GM23248 (cell line): Measurements from ENCODE around the gene GPHA2. TPM values are rescaled to one million over a fixed set of nuclear protein-coding genes. Genes with fewer than 3 reads are reported as not detected.

Source experiments
- DNase-seq: peaks from one replicate; pipeline ENCODE4 v3.0.0-alpha.2; 2015
- H2AFZ ChIP-seq: fragments of 200-600 bp; sonication (generic); 2 replicates; pipeline ENCODE4 v1.6.1; 2016; ENCODE audit warnings: antibody characterized with exemption
- H3F3A ChIP-seq: fragments of 200-600 bp; sonication (generic); 2 replicates; pipeline ENCODE4 v1.6.1; 2016; ENCODE audit warnings: mild to moderate bottlenecking, antibody characterized with exemption, mixed run types; ENCODE audit not compliant: insufficient read depth
- H3K27ac ChIP-seq: fragments of 200-600 bp; sonication (generic); 2 replicates; pipeline ENCODE4 v1.5.1; 2016; ENCODE audit warnings: mild to moderate bottlenecking
- H3K27me3 ChIP-seq: fragments of 200-600 bp; sonication (generic); replicated peaks from 2 replicates; pipeline ENCODE4 v1.6.1; 2016; ENCODE audit warnings: mild to moderate bottlenecking; ENCODE audit not compliant: insufficient read depth
- H3K36me3 ChIP-seq: fragments of 200-600 bp; sonication (generic); 2 replicates; pipeline ENCODE4 v1.6.1; 2016; ENCODE audit warnings: low read depth, mild to moderate bottlenecking
- H3K4me1 ChIP-seq: fragments of 200-600 bp; sonication (generic); 2 replicates; pipeline ENCODE4 v1.6.1; 2016; ENCODE audit warnings: mild to moderate bottlenecking; ENCODE audit not compliant: insufficient read depth
- H3K4me2 ChIP-seq: fragments of 200-600 bp; sonication (generic); one replicate; pipeline ENCODE4 v1.6.1; 2016; ENCODE audit warnings: mild to moderate bottlenecking; ENCODE audit not compliant: unreplicated experiment
- H3K4me3 ChIP-seq: fragments of 200-600 bp; sonication (generic); 2 replicates; pipeline ENCODE4 v1.5.1; 2016; ENCODE audit warnings: mild to moderate bottlenecking
- H3K79me2 ChIP-seq: fragments of 200-600 bp; sonication (generic); 2 replicates; pipeline ENCODE4 v1.6.1; 2016; ENCODE audit warnings: mild to moderate bottlenecking; ENCODE audit not compliant: insufficient read depth
- H3K9ac ChIP-seq: fragments of 200-600 bp; sonication (generic); 2 replicates; pipeline ENCODE4 v1.6.1; 2016; ENCODE audit warnings: mild to moderate bottlenecking
- H3K9me2 ChIP-seq: fragments of 200-600 bp; sonication (generic); 2 replicates; pipeline ENCODE4 v1.6.1; 2016; ENCODE audit warnings: mixed run types, mild to moderate bottlenecking, moderate library complexity; ENCODE audit not compliant: insufficient read depth
- H3K9me3 ChIP-seq: fragments of 200-600 bp; sonication (generic); one replicate; pipeline ENCODE4 v1.6.1; 2017; ENCODE audit warnings: low read depth
- H4K20me1 ChIP-seq: fragments of 200-600 bp; sonication (generic); 2 replicates; pipeline ENCODE4 v1.6.0; 2016; ENCODE audit not compliant: insufficient read depth
- EZH2 ChIP-seq: fragments of 200-600 bp; sonication (generic); IDR thresholded peaks from 2 replicates; pipeline ENCODE4 v1.6.1; 2018; ENCODE audit warnings: antibody characterized with exemption, mild to moderate bottlenecking; ENCODE audit not compliant: insufficient read depth, poor library complexity, severe bottlenecking
- EZH2phosphoT487 ChIP-seq: fragments of 200-600 bp; sonication (generic); IDR thresholded peaks from 2 replicates; pipeline ENCODE4 v1.6.1; 2018; ENCODE audit warnings: antibody characterized with exemption, moderate library complexity, mild to moderate bottlenecking, low read depth; ENCODE audit not compliant: insufficient read depth
- WGBS, 2 experiments: methylation state at CpG; one replicate each; pipeline ENCODE4 v1.1.6; 2015 to 2017; ENCODE audit warnings: low lambda C conversion rate in 2 of 2, low coverage in 1 of 2; ENCODE audit errors: missing lambda C conversion rate in 2 of 2; 5-methylcytosine and 5-hydroxymethylcytosine counted together
- in situ Hi-C: fragments of 300-500 bp; cut with MboI; formaldehyde crosslinking; loops from 2 replicates; pipeline ENCODE4 v1.15.0; 2020
- polyA plus RNA-seq: library from polyadenylated mRNA; unstranded; fragments of >200 nt; fragmentation: Nextera tagmentation; extraction: Ambion mirVana; gene quantifications from 2 replicates; pipeline ENCODE4 v1.2.1, GENCODE V29; 2016
- total RNA-seq: library from RNA; depleted of rRNA; stranded (reverse); fragments of >200 nt; shearing (Covaris generic); gene quantifications from 2 replicates; pipeline ENCODE4 v1.2.3, GENCODE V29; 2014

Gene GPHA2
- total and polyA plus RNA-seq, 2 experiments from 2014 or later = not detected

GRCh38 chr11:64892411-64892831 lies 43.3 kb downstream of the GPHA2 start:
- 81 to 90% methylated on average over 11 of the region's 11 CpGs for WGBS, 2 experiments
- H4K20me1 ChIP-seq = no peaks in the 10 kb centered on the region
- DNase-seq = no peak
- no peaks in the 10 kb centered on the region for H3K9me3 ChIP-seq
- no peak overlapping the region for H3K4me3 ChIP-seq
- no peak overlapping the region for H3K4me2 ChIP-seq
- no peak overlapping the region for H3K9ac ChIP-seq
- H2AFZ ChIP-seq = no peak overlapping the region
- H3F3A ChIP-seq = no peaks in the 10 kb centered on the region
- no peak for TF ChIP-seq EZH2phosphoT487
- TF ChIP-seq EZH2 = no peak
- H3K27ac ChIP-seq = no peak overlapping the region
- H3K9me2 ChIP-seq = no peaks in the 10 kb centered on the region
- in situ Hi-C loops = no loop called here
- H3K36me3 ChIP-seq = no peaks in the 10 kb centered on the region
- H3K4me1 ChIP-seq = no peaks in the 10 kb centered on the region
- no peaks in the 10 kb centered on the region for H3K79me2 ChIP-seq
- no peaks in the 10 kb centered on the region for H3K27me3 ChIP-seq

GRCh38 chr11:64891880-64892279 lies 43.8 kb downstream of the GPHA2 start:
- Histone ChIP-seq H3K4me1 (no peaks in the 10 kb centered on the region), H3K27ac (no peak overlapping the region), H3K9ac (no peak overlapping the region), H3K4me2 (no peak overlapping the region), H3K27me3 (no peaks in the 10 kb centered on the region), H3K9me2 (no peaks in the 10 kb centered on the region), H2AFZ (no peak overlapping the region), H3K36me3 (no peaks in the 10 kb centered on the region), H4K20me1 (no peaks in the 10 kb centered on the region), H3K9me3 (no peaks in the 10 kb centered on the region), H3K4me3 (no peak overlapping the region), H3K79me2 (no peaks in the 10 kb centered on the region), H3F3A (no peaks in the 10 kb centered on the region)
- TF ChIP-seq EZH2phosphoT487 (no peak), EZH2 (no peak)
- in situ Hi-C loops = no loop called here
- DNase-seq = no peak
- 68 to 72% methylated on average over 5 of the region's 5 CpGs for WGBS, 2 experiments

GRCh38 chr11:64891215-64891848 lies 44.4 kb downstream of the GPHA2 start:
- no peaks in the 10 kb centered on the region for H3K9me2 ChIP-seq
- peaks cover under 1% of the 10 kb centered on the region for H3F3A ChIP-seq
- H3K79me2 ChIP-seq = no peaks in the 10 kb centered on the region
- no peaks in the 10 kb centered on the region for H3K27me3 ChIP-seq
- no peak overlapping the region for H3K4me2 ChIP-seq
- no peak overlapping the region for H3K9ac ChIP-seq
- no peak overlapping the region for H2AFZ ChIP-seq
- H3K4me1 ChIP-seq = no peaks in the 10 kb centered on the region
- no peaks in the 10 kb centered on the region for H3K36me3 ChIP-seq
- no peak for DNase-seq
- H3K27ac ChIP-seq = no peak overlapping the region
- in situ Hi-C loops = no loop called here
- H4K20me1 ChIP-seq = no peaks in the 10 kb centered on the region
- WGBS, 2 experiments = 93 to 94% methylated on average over 25 of the region's 25 CpGs
- no peaks in the 10 kb centered on the region for H3K9me3 ChIP-seq
- TF ChIP-seq EZH2phosphoT487 (no peak), EZH2 (no peak)
- no peak overlapping the region for H3K4me3 ChIP-seq

GRCh38 chr11:64890522-64890939 lies 45.2 kb downstream of the GPHA2 start:
- no peaks in the 10 kb centered on the region for H3K9me2 ChIP-seq
- no peak overlapping the region for H2AFZ ChIP-seq
- no peaks in the 10 kb centered on the region for H3K79me2 ChIP-seq
- no peaks in the 10 kb centered on the region for H3K27me3 ChIP-seq
- no peaks in the 10 kb centered on the region for H3K36me3 ChIP-seq
- H3K4me2 ChIP-seq = no peak overlapping the region
- H4K20me1 ChIP-seq = no peaks in the 10 kb centered on the region
- no peak overlapping the region for H3K4me3 ChIP-seq
- 73 to 77% methylated on average over 7 of the region's 7 CpGs for WGBS, 2 experiments
- in situ Hi-C loops = no loop called here
- H3F3A ChIP-seq = peaks cover 8% of the 10 kb centered on the region
- H3K9ac ChIP-seq = no peak overlapping the region
- TF ChIP-seq EZH2phosphoT487 (no peak), EZH2 (no peak)
- no peak for DNase-seq
- H3K27ac ChIP-seq = no peak overlapping the region
- no peaks in the 10 kb centered on the region for H3K9me3 ChIP-seq
- H3K4me1 ChIP-seq = no peaks in the 10 kb centered on the region
